Measurements from ENCODE around the gene SVOP. TPM values are rescaled to one million over a fixed set of nuclear protein-coding genes. Genes with fewer than 3 reads are reported as not detected.

The SVOP gene
- total and polyA plus RNA-seq, 4 donors: 8.7 to 33.5 (median 29.5) TPM

GRCh38 chr12:108918960-108919642 is 101.8 kb downstream of the SVOP start:
- Histone ChIP-seq H3K4me3 (ENCODE audit: low read depth, low read length) (no peak overlapping the region), H3K36me3 (ENCODE audit: control insufficient read depth, insufficient read depth, low read length) (peaks cover 15% of the 10 kb centered on the region), H3K4me1 (ENCODE audit: control insufficient read depth, insufficient read depth, low read length) (peaks cover 4% of the 10 kb centered on the region), H3K27me3 (ENCODE audit: control insufficient read depth, insufficient read depth, low read length) (no peaks in the 10 kb centered on the region), H3K9me3 (ENCODE audit: control insufficient read depth, insufficient read depth, low read length) (no peaks in the 10 kb centered on the region), H3K27ac (ENCODE audit: low read depth, low read length) (no peak overlapping the region)
- DNase-seq (ENCODE audit: low read depth in 4 of 6, low spot score in 6 of 6): no peak
- 74% methylated on average over 3 of the region's 3 CpGs for WGBS (ENCODE audit: insufficient coverage)

GRCh38 chr12:108918206-108918605 is 102.7 kb downstream of the SVOP start:
- H3K27me3 ChIP-seq (ENCODE audit: control insufficient read depth, insufficient read depth, low read length): no peaks in the 10 kb centered on the region
- H3K9me3 ChIP-seq (ENCODE audit: control insufficient read depth, insufficient read depth, low read length): no peaks in the 10 kb centered on the region
- peaks cover 4% of the 10 kb centered on the region for H3K4me1 ChIP-seq (ENCODE audit: control insufficient read depth, insufficient read depth, low read length)
- no peak overlapping the region for H3K27ac ChIP-seq (ENCODE audit: low read depth, low read length)
- H3K36me3 ChIP-seq (ENCODE audit: control insufficient read depth, insufficient read depth, low read length): peaks cover 15% of the 10 kb centered on the region
- no CpG with 5 or more reads among the region's 2 CpGs for WGBS (ENCODE audit: insufficient coverage)
- no peak for DNase-seq (ENCODE audit: low read depth in 4 of 6, low spot score in 6 of 6)
- no peak overlapping the region for H3K4me3 ChIP-seq (ENCODE audit: low read depth, low read length)

GRCh38 chr12:108916336-108916735 is 104.5 kb downstream of the SVOP start:
- DNase-seq (ENCODE audit: low read depth in 4 of 6, low spot score in 6 of 6): no peak
- peaks cover 25% of the 10 kb centered on the region for H3K36me3 ChIP-seq (ENCODE audit: control insufficient read depth, insufficient read depth, low read length)
- peaks cover 7% of the 10 kb centered on the region for H3K4me1 ChIP-seq (ENCODE audit: control insufficient read depth, insufficient read depth, low read length)
- peaks cover 2% of the 10 kb centered on the region for H3K9me3 ChIP-seq (ENCODE audit: control insufficient read depth, insufficient read depth, low read length)
- no CpG with 5 or more reads among the region's 5 CpGs for WGBS (ENCODE audit: insufficient coverage)
- H3K27ac ChIP-seq (ENCODE audit: low read depth, low read length): no peak overlapping the region
- no peak overlapping the region for H3K4me3 ChIP-seq (ENCODE audit: low read depth, low read length)
- H3K27me3 ChIP-seq (ENCODE audit: control insufficient read depth, insufficient read depth, low read length): no peaks in the 10 kb centered on the region

GRCh38 chr12:108915632-108916133 is 105.2 kb downstream of the SVOP start:
- no peak overlapping the region for H3K27ac ChIP-seq (ENCODE audit: low read depth, low read length)
- no peak for DNase-seq (ENCODE audit: low read depth in 4 of 6, low spot score in 6 of 6)
- H3K4me3 ChIP-seq (ENCODE audit: low read depth, low read length): no peak overlapping the region
- H3K9me3 ChIP-seq (ENCODE audit: control insufficient read depth, insufficient read depth, low read length): peaks cover 2% of the 10 kb centered on the region
- H3K36me3 ChIP-seq (ENCODE audit: control insufficient read depth, insufficient read depth, low read length): peaks cover 25% of the 10 kb centered on the region
- 89% methylated on average over 13 of the region's 15 CpGs for WGBS (ENCODE audit: insufficient coverage)
- no peaks in the 10 kb centered on the region for H3K27me3 ChIP-seq (ENCODE audit: control insufficient read depth, insufficient read depth, low read length)
- H3K4me1 ChIP-seq (ENCODE audit: control insufficient read depth, insufficient read depth, low read length): peaks cover 7% of the 10 kb centered on the region

- no peak overlapping the region for H3K27ac ChIP-seq (ENCODE audit: low read depth, low read length)
- peaks cover 7% of the 10 kb centered on the region for H3K4me1 ChIP-seq (ENCODE audit: control insufficient read depth, insufficient read depth, low read length)
- H3K4me3 ChIP-seq (ENCODE audit: low read depth, low read length): no peak overlapping the region
- peak in 2 of 6 donors; percentile 56 to 78 for DNase-seq (ENCODE audit: low read depth in 4 of 6, low spot score in 6 of 6)
- peaks cover 21% of the 10 kb centered on the region for H3K36me3 ChIP-seq (ENCODE audit: control insufficient read depth, insufficient read depth, low read length)
- H3K9me3 ChIP-seq (ENCODE audit: control insufficient read depth, insufficient read depth, low read length): peaks cover 2% of the 10 kb centered on the region
- WGBS (ENCODE audit: insufficient coverage): 67% methylated on average over 3 of the region's 4 CpGs
- H3K27me3 ChIP-seq (ENCODE audit: control insufficient read depth, insufficient read depth, low read length): no peaks in the 10 kb centered on the region
Measured at GRCh38 chr12:108914121-108914531, 106.7 kb downstream of the SVOP start.

GRCh38 chr12:108912361-108912760 is 108.5 kb downstream of the SVOP start:
- H3K4me3 ChIP-seq (ENCODE audit: low read depth, low read length): no peak overlapping the region
- peaks cover 17% of the 10 kb centered on the region for H3K36me3 ChIP-seq (ENCODE audit: control insufficient read depth, insufficient read depth, low read length)
- H3K9me3 ChIP-seq (ENCODE audit: control insufficient read depth, insufficient read depth, low read length): peaks cover 2% of the 10 kb centered on the region
- 95% methylated on average over 8 of the region's 9 CpGs for WGBS (ENCODE audit: insufficient coverage)
- no peaks in the 10 kb centered on the region for H3K27me3 ChIP-seq (ENCODE audit: control insufficient read depth, insufficient read depth, low read length)
- no peak overlapping the region for H3K27ac ChIP-seq (ENCODE audit: low read depth, low read length)
- peaks cover 7% of the 10 kb centered on the region for H3K4me1 ChIP-seq (ENCODE audit: control insufficient read depth, insufficient read depth, low read length)
- no peak for DNase-seq (ENCODE audit: low read depth in 4 of 6, low spot score in 6 of 6)

GRCh38 chr12:108911915-108912314 is 109.0 kb downstream of the SVOP start:
- Histone ChIP-seq H3K9me3 (ENCODE audit: control insufficient read depth, insufficient read depth, low read length) (peaks cover 2% of the 10 kb centered on the region), H3K36me3 (ENCODE audit: control insufficient read depth, insufficient read depth, low read length) (peaks cover 17% of the 10 kb centered on the region), H3K4me1 (ENCODE audit: control insufficient read depth, insufficient read depth, low read length) (peaks cover 7% of the 10 kb centered on the region), H3K27ac (ENCODE audit: low read depth, low read length) (no peak overlapping the region), H3K27me3 (ENCODE audit: control insufficient read depth, insufficient read depth, low read length) (no peaks in the 10 kb centered on the region), H3K4me3 (ENCODE audit: low read depth, low read length) (no peak overlapping the region)
- 83% methylated on average over 4 of the region's 6 CpGs for WGBS (ENCODE audit: insufficient coverage)
- DNase-seq (ENCODE audit: low read depth in 4 of 6, low spot score in 6 of 6): no peak

- Histone ChIP-seq H3K27me3 (ENCODE audit: control insufficient read depth, insufficient read depth, low read length) (no peaks in the 10 kb centered on the region), H3K4me1 (ENCODE audit: control insufficient read depth, insufficient read depth, low read length) (peaks cover 3% of the 10 kb centered on the region), H3K36me3 (ENCODE audit: control insufficient read depth, insufficient read depth, low read length) (peaks cover 11% of the 10 kb centered on the region), H3K27ac (ENCODE audit: low read depth, low read length) (no peak overlapping the region), H3K9me3 (ENCODE audit: control insufficient read depth, insufficient read depth, low read length) (peaks cover 2% of the 10 kb centered on the region), H3K4me3 (ENCODE audit: low read depth, low read length) (no peak overlapping the region)
- DNase-seq (ENCODE audit: low read depth in 4 of 6, low spot score in 6 of 6): peak in 3 of 6 donors; percentile 30 to 68 (median 46)
- WGBS (ENCODE audit: insufficient coverage): 28% methylated on average over 4 of the region's 5 CpGs
Measured at GRCh38 chr12:108910336-108910735, 110.5 kb downstream of the SVOP start.

- Histone ChIP-seq H3K27ac (ENCODE audit: low read depth, low read length) (no peak overlapping the region), H3K4me1 (ENCODE audit: control insufficient read depth, insufficient read depth, low read length) (peaks cover 3% of the 10 kb centered on the region), H3K36me3 (ENCODE audit: control insufficient read depth, insufficient read depth, low read length) (peaks cover 10% of the 10 kb centered on the region), H3K4me3 (ENCODE audit: low read depth, low read length) (no peak overlapping the region), H3K9me3 (ENCODE audit: control insufficient read depth, insufficient read depth, low read length) (peaks cover 2% of the 10 kb centered on the region), H3K27me3 (ENCODE audit: control insufficient read depth, insufficient read depth, low read length) (no peaks in the 10 kb centered on the region)
- DNase-seq (ENCODE audit: low read depth in 4 of 6, low spot score in 6 of 6): peak in 1 of 6 donors; percentile 40
- 38% methylated on average over 1 of the region's 2 CpGs for WGBS (ENCODE audit: insufficient coverage)
Measured at GRCh38 chr12:108907839-108908351, 113.0 kb downstream of the SVOP start.

GRCh38 chr12:108906971-108907370 is 113.9 kb downstream of the SVOP start:
- Histone ChIP-seq H3K4me1 (ENCODE audit: control insufficient read depth, insufficient read depth, low read length) (peaks cover 3% of the 10 kb centered on the region), H3K27ac (ENCODE audit: low read depth, low read length) (no peak overlapping the region), H3K27me3 (ENCODE audit: control insufficient read depth, insufficient read depth, low read length) (no peaks in the 10 kb centered on the region), H3K9me3 (ENCODE audit: control insufficient read depth, insufficient read depth, low read length) (no peaks in the 10 kb centered on the region), H3K4me3 (ENCODE audit: low read depth, low read length) (no peak overlapping the region), H3K36me3 (ENCODE audit: control insufficient read depth, insufficient read depth, low read length) (peaks cover 6% of the 10 kb centered on the region)
- no peak for DNase-seq (ENCODE audit: low read depth in 4 of 6, low spot score in 6 of 6)
- WGBS (ENCODE audit: insufficient coverage): no CpG with 5 or more reads among the region's 2 CpGs
